GM21381 (cell line): ENCODE results near the gene TNFRSF13B.
"Not testable (repeated sequence)": the region's sequence is repeated elsewhere in the genome, so short reads cannot be mapped to it uniquely, and the experiment has no call there.

Experiments
- ATAC-seq: cut with Tn5 transposase; IDR thresholded peaks from one replicate; pipeline ENCODE4 v1.9.1; 2021; ENCODE audit warnings: mild to moderate bottlenecking, moderate library complexity; ENCODE audit not compliant: unreplicated experiment

TNFRSF13B gene

DNA sequence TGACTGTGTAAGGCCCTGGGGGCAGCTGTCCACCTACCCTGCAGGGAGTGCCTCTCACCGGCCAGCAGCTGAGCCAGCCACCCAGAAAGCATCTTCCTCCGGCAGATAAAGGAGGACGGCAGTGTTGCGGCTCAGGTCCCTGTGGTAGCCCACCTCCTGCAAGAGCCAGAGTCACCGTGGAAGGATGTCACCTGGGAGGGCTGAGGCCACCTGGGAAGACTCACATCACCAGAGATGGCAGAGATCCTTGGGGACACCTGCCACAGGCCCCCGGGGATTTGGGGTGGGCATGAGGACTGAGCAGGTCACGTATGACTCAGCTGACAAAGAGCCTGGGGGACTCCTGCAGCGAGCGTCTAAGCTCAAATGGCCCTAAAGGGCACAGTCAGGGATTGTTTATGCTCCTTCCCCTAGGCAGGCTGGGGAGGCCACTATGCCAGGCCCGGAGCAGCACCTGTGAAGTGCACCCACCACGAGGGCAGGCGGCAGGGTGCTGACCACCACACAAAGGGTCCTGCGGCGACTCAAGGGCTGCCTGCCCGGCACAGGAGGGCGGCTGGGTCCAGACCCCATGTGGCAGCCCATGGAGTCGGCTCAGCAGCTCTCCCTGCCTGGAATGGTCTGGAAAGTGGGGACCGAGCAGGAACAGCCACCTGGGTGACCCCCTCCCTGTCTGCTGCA lies 44.1 kb downstream of the TNFRSF13B start:
- no peak for ATAC-seq

DNA sequence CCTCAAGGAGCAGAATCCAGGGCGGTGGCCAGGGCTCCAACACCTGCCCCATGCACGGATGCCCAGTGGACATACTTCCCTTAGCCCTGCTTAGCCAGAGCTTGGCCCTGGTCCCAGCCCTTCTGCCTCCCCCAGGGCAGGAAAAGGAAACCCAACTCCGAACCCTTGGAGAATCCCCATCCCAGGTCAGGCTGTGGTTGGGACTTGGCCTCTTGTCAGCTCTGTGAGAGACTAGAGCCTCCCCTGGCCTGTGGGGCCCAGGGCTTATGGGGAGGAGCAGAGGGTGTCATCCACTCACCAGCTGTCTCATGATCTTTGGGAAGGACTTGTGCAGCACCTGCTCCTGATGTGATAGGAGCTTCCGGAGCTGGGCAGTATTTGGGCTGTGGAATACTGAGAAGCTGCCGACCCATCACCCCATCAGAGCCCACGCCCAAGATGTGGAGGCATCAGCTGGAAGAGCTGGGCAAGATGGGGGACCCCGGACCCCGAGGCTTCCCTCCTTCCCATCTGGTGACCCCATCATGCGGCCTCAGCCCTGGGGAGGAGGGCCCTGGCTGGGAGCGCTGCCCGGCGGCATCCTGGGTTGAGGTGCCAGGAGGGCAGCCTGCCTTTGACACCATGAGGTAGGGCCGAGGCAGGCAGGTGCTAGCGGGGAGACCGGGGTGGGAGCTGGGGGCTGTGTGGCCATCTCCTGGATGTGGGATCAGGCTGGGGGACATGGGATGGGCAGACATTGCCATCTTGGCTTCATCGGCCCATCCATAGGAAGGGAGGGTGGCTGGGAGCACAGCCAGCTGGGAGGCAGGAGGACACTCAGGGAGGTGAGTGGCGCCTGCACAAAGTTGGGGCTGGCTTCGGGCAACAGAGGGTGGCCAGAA lies 45.1 kb downstream of the TNFRSF13B start:
- no peak for ATAC-seq

DNA sequence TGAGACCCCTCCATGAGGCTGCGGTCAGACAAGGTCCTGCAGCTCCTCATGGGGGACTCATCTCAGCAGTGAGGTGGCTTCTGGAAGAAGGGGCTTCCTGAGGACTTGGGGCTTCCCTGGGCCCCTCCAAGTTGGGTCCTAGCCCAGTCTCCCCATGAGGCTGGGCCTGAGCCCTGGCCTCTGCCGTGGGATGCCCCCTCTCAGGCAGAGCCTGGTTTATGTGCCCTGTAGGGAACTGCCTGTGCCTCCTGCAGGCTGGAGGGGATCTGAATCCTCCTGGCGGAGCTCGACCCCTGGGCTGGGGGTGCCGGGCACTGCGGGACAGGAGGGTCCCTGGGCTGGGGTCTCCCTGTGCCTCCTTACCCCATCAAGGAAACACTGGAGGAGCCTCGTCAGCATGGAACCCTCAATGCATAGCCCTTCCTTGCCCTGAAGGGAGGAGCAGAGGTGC lies 45.8 kb downstream of the TNFRSF13B start:
- no peak for ATAC-seq

DNA sequence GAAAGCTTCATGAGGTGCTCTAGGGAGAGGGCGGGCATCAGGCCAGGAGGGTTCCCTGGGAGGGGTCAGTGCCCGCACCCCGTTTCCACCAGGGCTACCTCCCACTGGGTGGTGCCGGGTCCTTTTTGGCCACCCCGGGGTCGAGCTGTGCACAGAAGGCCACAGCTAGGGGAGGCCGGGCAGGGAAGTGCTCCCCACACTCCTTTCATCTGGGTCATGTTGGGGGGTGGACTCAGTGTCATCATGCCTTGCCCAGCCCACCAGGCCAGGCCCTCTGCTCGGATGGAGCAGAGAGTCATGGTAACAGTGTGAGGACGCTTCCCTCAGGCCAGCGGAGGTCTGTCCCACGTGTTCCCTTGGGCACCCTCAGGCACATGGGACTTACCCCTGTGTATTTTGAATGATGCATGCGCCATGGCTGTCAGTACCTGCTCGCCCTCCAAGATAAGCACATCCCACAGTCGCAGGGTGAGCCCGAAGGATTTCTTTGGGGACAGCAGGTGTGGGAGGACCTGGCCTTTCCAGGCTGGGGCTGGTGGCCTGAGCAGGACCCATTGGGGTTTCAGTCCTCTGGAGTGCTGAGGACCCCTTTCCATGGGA lies 46.4 kb downstream of the TNFRSF13B start:
- ATAC-seq: no peak

DNA sequence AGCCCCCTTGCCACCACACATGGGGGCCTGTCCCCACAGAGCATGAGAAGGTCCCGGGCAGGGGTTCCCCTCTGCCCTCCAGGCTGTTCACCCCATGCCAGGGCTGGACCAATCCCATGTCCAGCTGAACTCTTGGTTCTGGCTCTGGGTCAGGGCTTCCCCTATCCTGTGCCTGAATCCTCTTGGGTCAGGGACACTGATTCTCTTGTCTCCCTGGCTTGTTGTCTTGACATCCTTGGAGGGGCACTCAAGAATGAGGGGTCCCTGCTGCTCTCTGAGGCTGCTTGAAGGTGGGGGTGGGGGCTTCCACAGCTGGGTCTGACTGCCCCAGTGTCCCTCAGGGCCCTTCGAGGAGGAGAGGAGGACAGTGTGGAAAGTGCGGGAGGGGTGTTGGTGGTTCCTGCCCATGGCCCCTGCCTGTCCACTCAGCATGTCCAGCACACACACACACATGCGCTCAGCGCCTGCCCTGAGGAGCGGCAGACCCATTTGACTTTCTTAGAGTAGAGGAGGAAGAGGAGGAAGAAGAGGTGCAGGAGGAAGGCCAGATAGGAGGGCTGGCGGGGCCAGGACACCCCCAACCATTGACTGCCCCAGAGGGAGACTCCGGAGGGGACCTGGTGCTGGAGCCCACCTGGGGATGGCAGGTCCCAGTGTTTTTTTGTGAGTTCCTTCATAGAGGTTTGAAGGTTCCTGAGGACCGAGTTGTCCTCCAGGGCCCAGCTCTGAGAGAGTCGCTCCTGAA lies 47.0 kb downstream of the TNFRSF13B start:
- no peak for ATAC-seq

DNA sequence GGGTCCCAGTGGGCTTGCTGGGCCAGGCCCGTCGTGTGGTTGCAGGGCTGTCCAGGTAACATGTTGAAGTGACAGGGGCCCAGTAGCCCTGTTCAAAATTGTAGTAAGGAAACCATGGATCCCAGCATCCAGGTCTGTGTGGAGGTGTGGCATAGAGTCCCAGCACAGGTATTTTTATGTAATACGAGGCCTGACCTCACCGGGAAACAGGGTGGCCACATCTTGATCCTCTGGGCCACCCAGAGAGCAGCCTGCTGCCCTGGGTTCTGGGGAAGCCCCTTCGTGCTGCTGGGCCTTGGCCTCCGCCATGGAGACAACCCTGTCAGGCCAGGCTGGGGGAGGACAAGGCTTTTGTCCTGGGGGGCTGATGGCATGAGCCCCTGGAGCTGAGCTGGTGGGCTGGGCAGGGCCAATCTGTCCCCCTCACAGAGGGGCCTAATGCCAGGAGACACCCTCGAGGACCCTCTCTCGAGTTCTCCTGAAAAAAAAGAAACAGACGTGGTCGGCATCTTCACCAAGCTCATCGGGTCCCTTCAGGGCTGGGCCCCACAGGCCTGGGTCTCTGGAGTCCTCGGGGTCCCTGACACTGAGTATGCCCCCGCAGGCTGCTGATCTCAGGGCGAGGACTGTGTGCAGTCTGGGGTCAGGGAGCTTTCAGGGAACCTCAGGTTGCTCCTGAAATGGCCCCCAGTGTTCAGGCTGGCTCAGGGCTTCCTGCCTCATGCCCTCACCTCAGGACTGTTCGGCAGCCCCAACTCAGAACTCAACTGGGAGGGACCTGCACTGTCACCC lies 47.8 kb downstream of the TNFRSF13B start:
- no peak for ATAC-seq

DNA sequence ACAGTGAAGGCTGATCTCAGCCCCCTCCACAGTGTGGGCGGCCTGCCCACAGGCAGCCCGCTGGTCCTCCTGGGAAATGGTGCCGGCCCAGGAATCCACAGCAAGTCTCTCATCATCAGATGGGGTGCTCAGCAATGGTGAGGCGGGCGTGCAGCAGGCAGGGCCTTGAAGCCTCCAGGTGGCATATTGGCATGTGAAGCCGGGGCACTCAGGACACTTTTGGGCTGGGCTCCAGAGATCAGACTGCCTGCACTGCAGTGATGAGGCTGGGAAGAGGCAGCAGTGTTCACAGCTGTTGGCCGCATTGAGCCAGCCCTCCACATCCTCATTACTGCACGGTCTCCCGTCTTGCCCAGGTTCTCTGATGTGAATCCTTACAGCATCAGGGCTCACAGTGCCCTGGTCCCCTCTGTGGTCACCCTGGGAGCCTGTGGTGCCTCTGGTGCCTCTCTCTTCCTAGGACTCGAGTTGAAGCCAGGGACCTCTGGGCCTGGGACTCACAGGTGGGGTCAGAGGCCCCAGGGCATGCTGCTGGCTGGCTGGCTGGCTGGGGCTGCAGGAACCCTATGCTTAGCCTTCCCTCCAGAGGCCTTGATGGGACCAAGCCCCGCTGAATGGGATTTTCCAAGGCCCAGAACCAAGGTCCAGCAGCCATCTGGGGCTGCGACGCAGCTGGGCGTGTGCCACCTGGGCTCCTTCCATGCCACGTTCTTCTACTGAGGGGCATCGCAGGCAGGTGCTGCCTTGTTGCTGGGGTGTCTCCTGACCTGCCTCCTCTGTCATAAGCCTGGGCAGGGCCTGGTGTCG lies 48.6 kb downstream of the TNFRSF13B start:
- ATAC-seq: no peak

DNA sequence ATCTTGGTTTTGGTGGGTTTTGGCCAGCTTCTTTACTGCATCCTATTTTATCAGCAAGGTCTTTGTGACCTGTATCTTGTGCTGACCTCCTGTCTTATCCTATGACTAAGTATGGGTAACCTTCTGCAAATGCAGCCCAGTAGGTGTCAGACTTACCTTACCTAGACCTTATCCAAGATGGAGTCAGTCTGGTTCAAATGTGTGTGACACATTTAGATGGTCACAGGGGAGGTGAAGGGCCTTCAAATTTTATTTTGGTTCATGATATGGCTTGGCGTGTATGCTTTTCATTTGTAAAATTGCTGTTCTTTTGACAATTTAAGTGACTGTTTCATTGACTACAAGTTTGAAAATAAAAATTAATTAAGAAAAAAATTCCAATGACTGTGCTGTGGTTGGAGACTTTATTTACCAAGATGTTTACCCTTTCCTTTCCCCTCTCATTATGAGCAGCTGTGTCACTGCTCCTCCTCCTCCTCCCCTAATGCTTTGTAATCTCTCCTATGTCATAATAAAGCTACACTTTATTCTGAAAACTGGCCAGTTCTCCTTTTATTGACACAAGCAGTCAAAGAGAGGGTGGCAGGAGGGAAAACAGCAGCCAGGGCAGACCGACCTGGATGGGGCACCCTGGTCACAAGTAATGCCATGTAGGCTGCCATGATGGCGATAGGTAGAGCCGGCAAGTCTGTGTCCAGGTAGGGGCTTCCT lies 49.4 kb downstream of the TNFRSF13B start:
- no peak for ATAC-seq

DNA sequence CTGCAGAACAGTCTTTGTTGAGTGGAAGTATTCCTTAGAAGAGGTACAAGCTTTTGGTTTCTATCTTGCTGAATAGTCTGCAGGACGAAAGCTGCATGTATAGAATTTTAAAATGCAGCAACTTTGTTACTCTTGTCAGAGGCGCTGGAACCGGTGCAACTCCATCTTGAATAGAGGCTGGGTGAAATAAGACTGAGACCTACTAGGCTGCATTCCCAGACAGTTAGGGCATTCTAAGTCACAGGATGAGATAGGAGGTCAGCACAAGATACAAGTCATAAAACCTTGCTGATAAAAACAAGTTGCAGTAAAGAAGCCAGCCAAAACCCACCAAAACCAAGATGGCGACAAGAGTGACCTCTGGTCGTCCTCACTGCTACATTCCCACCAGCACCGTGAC lies 50.5 kb downstream of the TNFRSF13B start:
- not testable (repeated sequence) for ATAC-seq

DNA sequence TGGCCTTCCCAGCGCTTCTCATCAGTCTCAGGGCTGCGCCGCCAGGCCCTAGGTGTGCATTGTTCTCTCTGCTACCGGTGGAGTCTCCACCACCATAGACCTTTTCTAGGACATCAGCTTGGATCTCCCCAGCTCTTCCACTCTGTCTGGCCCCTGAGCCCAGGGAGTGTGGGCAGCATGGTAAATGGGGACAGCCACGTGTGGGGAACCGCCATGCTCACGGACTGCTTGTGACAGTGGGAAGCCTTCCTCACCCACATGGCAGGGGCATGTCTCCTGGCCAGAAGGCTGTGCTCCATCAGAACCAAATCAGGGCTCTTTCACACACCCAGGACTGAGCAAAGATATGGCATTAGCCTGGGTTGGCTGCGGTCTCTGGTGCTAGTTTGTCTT lies 51.3 kb downstream of the TNFRSF13B start:
- no peak for ATAC-seq

DNA sequence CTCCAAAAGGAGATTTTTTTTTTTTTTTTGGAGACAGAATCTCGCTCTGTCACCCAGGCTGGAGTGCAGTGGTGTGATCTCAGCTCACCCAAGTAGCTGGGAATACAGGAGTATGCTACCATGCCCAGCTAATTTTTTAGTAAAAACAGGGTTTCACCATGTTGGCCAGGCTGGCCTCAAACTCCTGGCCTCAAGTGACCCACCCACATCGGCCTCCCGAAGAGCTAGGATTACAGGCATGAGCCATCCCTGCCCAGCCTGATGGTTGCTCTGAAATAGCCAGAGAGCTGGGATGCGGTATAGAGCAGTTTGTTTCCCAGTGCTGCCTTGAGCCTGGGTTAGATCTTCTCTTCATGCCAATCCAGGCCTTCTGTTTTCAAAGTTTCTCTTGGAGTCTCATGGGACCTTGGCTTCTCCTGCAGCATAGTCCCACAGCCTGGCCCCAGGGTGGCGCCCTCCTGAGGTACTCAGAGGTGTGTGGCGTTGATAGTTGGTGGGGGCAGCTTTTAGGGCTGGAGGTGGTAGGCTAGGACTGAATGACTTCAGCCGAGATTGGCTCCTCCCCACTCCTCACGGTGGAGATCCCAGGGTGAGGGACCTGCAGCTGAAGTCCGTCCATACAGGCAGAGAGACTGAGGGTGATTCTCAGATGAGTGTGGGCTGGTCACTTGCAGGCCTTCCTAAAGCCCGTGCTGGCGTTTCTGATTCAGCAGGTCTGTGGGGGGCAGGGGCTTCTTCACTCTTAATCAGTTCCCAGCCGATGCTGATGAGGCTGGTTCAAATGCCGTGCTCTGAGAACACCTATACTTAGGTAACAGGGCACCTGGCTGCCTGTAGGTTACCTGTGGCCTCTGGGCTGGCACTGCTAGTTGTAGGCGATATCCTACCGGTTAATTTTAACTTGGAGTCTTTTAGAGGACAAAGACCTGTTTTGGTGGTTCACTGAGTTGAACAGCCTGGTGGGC lies 52.0 kb downstream of the TNFRSF13B start:
- no peak for ATAC-seq

DNA sequence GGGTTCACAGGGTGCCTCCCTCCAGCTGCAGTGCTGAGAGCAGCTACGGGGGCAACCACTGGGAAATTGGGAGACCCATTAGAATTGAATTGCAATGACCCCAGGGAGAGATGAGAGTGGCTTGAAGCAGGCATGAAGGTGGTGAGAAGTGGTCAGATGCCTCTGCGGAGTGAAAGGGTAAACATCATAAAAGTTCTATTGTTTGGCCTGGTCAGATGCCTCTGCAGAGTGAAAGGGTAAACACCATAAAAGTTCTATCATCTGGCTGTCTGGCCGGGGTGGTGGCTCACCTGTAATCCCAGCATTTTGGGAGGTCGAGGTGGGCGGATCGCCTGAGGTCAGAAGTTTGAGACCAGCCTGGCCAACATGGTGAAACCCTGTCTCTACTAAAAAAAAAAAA lies 53.5 kb downstream of the TNFRSF13B start:
- no peak for ATAC-seq

DNA sequence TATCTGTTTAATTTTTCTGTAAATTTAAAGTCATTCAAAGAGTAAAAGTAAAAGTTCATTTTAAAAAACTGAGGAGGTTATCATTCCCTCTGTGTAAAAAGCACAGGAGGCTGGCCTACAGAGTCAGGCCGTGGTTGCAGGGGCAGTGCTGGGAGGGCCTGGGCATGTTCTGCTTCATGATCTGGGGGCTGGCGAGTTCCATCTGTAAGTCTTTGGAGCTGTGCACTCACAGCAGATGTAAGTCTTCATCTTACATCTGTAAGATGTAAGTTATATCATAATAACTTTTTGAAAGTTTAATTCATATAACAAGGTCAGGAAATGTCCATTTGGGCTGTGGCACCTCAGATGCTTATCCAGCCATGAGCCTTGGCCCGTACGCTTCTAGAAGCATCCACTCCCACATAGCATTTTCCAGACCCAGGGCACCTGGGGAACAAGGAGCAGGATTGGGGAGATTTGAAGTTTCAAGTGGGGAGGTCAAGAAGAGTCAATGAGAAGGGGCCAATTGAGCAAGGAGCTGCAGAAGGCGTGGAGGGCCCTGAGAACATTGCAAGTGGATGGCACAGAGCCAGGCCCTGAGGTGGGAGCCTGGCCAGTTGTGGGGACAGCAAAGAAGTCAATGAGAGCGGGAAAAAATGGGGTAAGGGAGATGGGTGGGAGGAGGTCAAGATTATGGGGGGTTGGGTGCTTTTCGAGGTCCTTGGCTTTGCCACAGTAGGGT lies 54.1 kb downstream of the TNFRSF13B start:
- no peak for ATAC-seq

DNA sequence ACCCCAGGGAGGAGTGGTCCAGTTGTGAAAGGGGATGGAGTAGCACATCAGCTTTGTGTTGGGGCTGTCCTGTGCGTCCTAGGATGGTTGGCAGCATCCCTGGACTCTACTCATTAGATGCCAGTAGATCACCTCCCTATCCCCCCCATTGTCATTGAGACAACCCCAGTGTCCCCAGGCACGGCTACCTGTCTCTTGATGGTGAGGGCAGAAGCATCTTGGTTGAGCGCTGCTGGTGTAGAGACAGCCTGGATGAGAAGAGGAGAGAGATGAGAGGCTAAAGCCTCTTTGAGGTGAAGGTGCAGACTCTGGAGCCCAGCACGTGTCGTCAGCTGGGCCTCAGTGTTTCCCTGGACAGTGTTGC lies 55.4 kb downstream of the TNFRSF13B start:
- ATAC-seq: no peak

DNA sequence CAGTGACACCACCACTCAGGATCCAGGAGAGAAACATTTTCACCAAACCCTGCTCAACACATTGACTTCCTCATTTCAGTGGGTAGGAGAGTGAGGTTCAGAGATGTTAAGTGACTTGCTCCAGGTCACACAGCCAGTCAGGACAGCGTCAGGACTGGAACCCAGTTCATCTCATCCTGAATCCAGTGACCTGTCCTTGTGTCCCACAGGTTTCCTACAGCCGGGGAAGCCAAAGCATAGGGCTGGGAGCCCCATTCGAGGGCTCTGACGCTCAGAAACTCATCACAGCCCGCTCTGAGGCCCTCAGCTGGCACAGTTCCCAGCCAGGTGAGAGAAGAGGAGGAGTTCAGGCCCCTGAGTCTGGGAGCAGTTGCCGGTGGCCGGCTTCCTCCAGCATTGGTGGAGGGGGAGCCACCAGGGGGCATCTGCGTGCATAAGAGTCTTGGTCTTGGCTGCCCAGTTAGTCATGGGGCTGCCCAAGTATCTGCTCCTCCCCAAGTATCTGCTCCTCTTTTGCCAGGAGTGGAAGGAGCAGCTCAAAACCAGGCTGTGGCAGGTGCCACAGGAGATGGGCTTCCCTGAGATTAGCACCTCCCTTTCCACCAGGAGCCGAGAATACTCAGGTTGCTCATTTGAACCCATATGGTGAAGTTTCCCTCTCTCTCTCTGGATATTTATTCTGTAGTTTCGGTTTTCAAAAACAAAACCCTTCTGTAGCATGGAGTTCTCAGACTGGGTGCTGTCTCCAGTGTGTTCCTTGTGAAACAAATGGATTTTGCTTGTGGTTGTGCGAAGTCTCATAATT lies 56.0 kb downstream of the TNFRSF13B start:
- no peak for ATAC-seq

DNA sequence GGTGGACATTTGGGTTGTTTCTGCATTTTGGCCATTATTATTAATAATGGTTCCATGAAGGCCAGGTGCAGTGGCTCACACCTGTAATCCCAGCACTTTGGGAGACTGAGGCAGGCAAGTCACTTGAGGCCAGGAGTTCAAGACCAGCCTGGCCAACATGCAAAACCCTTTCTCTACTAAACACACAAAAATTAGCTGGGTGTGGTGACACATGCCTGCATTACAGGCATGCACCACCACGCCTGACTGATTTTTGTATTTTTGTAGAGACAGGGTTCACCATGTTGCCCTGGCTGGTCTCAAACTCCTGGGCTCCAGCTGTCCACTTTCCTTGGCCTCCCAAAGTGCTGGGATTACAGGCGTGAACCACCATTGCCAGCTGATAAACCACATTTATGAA lies 58.5 kb downstream of the TNFRSF13B start:
- no peak for ATAC-seq
